ENCODE measurements around the gene TMEM190. TPM values are rescaled to one million over a fixed set of nuclear protein-coding genes. Genes with fewer than 3 reads are reported as not detected.

TMEM190 gene
- total RNA-seq, 1 donor from 2014 or later, result 2.5 TPM

Other genes with a start within 250 kb of the TMEM190 start
- 7.1 and 8.3 TPM in 2 replicates for gene TNNT1, start 227.6 kb upstream of the TMEM190 start, total RNA-seq
- not detected in 2 replicates for gene TNNI3, start 219.1 kb upstream of the TMEM190 start, total RNA-seq
- gene DNAAF3, start 210.2 kb upstream of the TMEM190 start, total RNA-seq, result 1.3 and 1.8 TPM in 2 replicates
- 1.1 and 1.9 TPM in 2 replicates for gene SYT5, start 196.5 kb upstream of the TMEM190 start, total RNA-seq
- gene PTPRH, start 167.3 kb upstream of the TMEM190 start, total RNA-seq, result 0.99 and 1.0 TPM in 2 replicates
- gene TMEM86B, start 148.1 kb upstream of the TMEM190 start, total RNA-seq, result 2.7 and 3.9 TPM in 2 replicates
- 73.8 and 75.2 TPM in 2 replicates for gene PPP6R1, start 117.8 kb upstream of the TMEM190 start, total RNA-seq
- 34.8 and 39.8 TPM in 2 replicates for gene HSPBP1, start 96.7 kb upstream of the TMEM190 start, total RNA-seq
- gene BRSK1, start 92.8 kb upstream of the TMEM190 start, total RNA-seq, result 17.6 and 18.8 TPM in 2 replicates
- gene TMEM150B, start 51.5 kb upstream of the TMEM190 start, total RNA-seq, result not detected in 2 replicates
- gene KMT5C, start 37.0 kb upstream of the TMEM190 start, total RNA-seq, result 14.6 and 16.0 TPM in 2 replicates
- gene COX6B2, start 22.1 kb upstream of the TMEM190 start, total RNA-seq, result 0.50 TPM in 2 replicates
- gene GARIN5B, start 13.6 kb upstream of the TMEM190 start, total RNA-seq, result 0.10 and 0.20 TPM in 2 replicates
- 183 and 202 TPM in 2 replicates for gene IL11, start 6.4 kb upstream of the TMEM190 start, total RNA-seq
- gene TMEM238, start 7.5 kb downstream of the TMEM190 start, total RNA-seq, result 1.4 and 2.1 TPM in 2 replicates
- 2,006 and 2,072 TPM in 2 replicates for gene RPL28, start 9.1 kb downstream of the TMEM190 start, total RNA-seq
- gene UBE2S, start 31.0 kb downstream of the TMEM190 start, total RNA-seq, result 107 and 116 TPM in 2 replicates
- 0.09 TPM in 1 of 2 replicates, not detected in the other for gene SHISA7, start 66.5 kb downstream of the TMEM190 start, total RNA-seq
- 58.8 and 61.6 TPM in 2 replicates for gene ISOC2, start 84.8 kb downstream of the TMEM190 start, total RNA-seq
- not detected in 2 replicates for gene C19orf85, start 87.9 kb downstream of the TMEM190 start, total RNA-seq
- gene ZNF628, start 99.8 kb downstream of the TMEM190 start, total RNA-seq, result 9.9 and 11.9 TPM in 2 replicates
- 68.7 and 71.2 TPM in 2 replicates for gene NAT14, start 108.4 kb downstream of the TMEM190 start, total RNA-seq
- 46.8 and 66.1 TPM in 2 replicates for gene SSC5D, start 111.6 kb downstream of the TMEM190 start, total RNA-seq
- gene SBK2, start 160.3 kb downstream of the TMEM190 start, total RNA-seq, result 2.5 and 4.2 TPM in 2 replicates
- 0.34 and 0.91 TPM in 2 replicates for gene SBK3, start 168.7 kb downstream of the TMEM190 start, total RNA-seq
- gene ZNF579, start 204.0 kb downstream of the TMEM190 start, total RNA-seq, result 50.2 and 58.0 TPM in 2 replicates
- gene FIZ1, start 222.7 kb downstream of the TMEM190 start, total RNA-seq, result 14.2 and 14.5 TPM in 2 replicates
- 6.0 and 6.3 TPM in 2 replicates for gene ZNF524, start 223.5 kb downstream of the TMEM190 start, total RNA-seq
- 15.0 and 15.3 TPM in 2 replicates for gene ZNF865, start 228.8 kb downstream of the TMEM190 start, total RNA-seq
- gene ZNF784, start 247.7 kb downstream of the TMEM190 start, total RNA-seq, result 5.0 and 5.3 TPM in 2 replicates

Measured in astrocyte (in vitro differentiated cells and primary cell).